Ectodermal cell (in vitro differentiated cells): ENCODE results near the gene BRD2.
"Not testable (repeated sequence)": the region's sequence is repeated elsewhere in the genome, so short reads cannot be mapped to it uniquely, and the experiment has no call there.

ENCODE experiments used
- H3K27ac ChIP-seq: 2 replicates; pipeline ENCODE4 v1.7.0; 2013; ENCODE audit warnings: mild to moderate bottlenecking, low read depth, low read length; ENCODE audit not compliant: insufficient read depth, poor library complexity, severe bottlenecking
- H3K27me3 ChIP-seq: 2 replicates; pipeline ENCODE4 v1.7.0; 2013; ENCODE audit warnings: mild to moderate bottlenecking, low read length; ENCODE audit not compliant: insufficient read depth, control insufficient read depth, poor library complexity, severe bottlenecking
- H3K36me3 ChIP-seq: one replicate; pipeline ENCODE4 v1.7.0; 2013; ENCODE audit warnings: low read length; ENCODE audit not compliant: control insufficient read depth, insufficient read depth
- H3K4me1 ChIP-seq: one replicate; pipeline ENCODE4 v1.7.0; 2013; ENCODE audit warnings: low read length; ENCODE audit not compliant: control insufficient read depth, insufficient read depth
- H3K4me3 ChIP-seq: 2 replicates; pipeline ENCODE4 v1.7.0; 2013; ENCODE audit warnings: low read depth, low read length, control low read depth; ENCODE audit not compliant: insufficient read depth
- H3K9me3 ChIP-seq: 2 replicates; pipeline ENCODE4 v1.7.0; 2013; ENCODE audit warnings: mild to moderate bottlenecking, low read length, moderate library complexity; ENCODE audit not compliant: control insufficient read depth
- WGBS, 2 experiments: methylation state at CpG; one replicate each; pipeline ENCODE4 v1.1.7; 2013; ENCODE audit warnings: missing lambda C conversion rate in 2 of 2; 5-methylcytosine and 5-hydroxymethylcytosine counted together

The BRD2 gene

GRCh38 chr6:32938494-32938893, 29.9 kb upstream of the BRD2 start:
- no peak overlapping the region for H3K27ac ChIP-seq
- no peaks in the 10 kb centered on the region for H3K9me3 ChIP-seq
- WGBS, 2 experiments: 82 to 85% methylated on average over 7 of the region's 7 CpGs
- H3K4me1 ChIP-seq: no peaks in the 10 kb centered on the region
- no peaks in the 10 kb centered on the region for H3K36me3 ChIP-seq
- H3K27me3 ChIP-seq: peaks cover 3% of the 10 kb centered on the region
- H3K4me3 ChIP-seq: no peak overlapping the region

GRCh38 chr6:32940656-32941213, 27.7 kb upstream of the BRD2 start, which contains the start of gene HLA-DMB:
Gene HLA-DMB (minus strand): TSS chr6:32941028. CDS start chr6:32940807, 221 bp downstream.
- no peak within 1 kb of the TSS for H3K4me3 ChIP-seq
- no peaks in the 10 kb centered on the region for H3K36me3 ChIP-seq
- H3K4me1 ChIP-seq: no peaks in the 10 kb centered on the region
- WGBS, 2 experiments: 74 to 76% methylated on average over 9 of the region's 9 CpGs
- H3K9me3 ChIP-seq: no peaks in the 10 kb centered on the region
- peaks cover 3% of the 10 kb centered on the region for H3K27me3 ChIP-seq
- no peak within 1 kb of the TSS for H3K27ac ChIP-seq

- H3K36me3 ChIP-seq: no peaks in the 10 kb centered on the region
- no peaks in the 10 kb centered on the region for H3K27me3 ChIP-seq
- no peak overlapping the region for H3K27ac ChIP-seq
- no peaks in the 10 kb centered on the region for H3K4me1 ChIP-seq
- no peaks in the 10 kb centered on the region for H3K9me3 ChIP-seq
- WGBS, 2 experiments: 89 to 90% methylated on average over 7 of the region's 7 CpGs
- no peak overlapping the region for H3K4me3 ChIP-seq
These were observed 27.1 kb upstream of the BRD2 start for GRCh38 chr6:32941214-32941768.

- not testable (repeated sequence) for H3K27ac ChIP-seq, H3K9me3 ChIP-seq, H3K27me3 ChIP-seq, H3K4me3 ChIP-seq, H3K4me1 ChIP-seq, H3K36me3 ChIP-seq
- 91 to 93% methylated on average over 8 to 9 of the region's 9 CpGs for WGBS, 2 experiments
These were observed 25.8 kb upstream of the BRD2 start for GRCh38 chr6:32942555-32943123.

GRCh38 chr6:32943864-32944649, 24.3 kb upstream of the BRD2 start:
- no peaks in the 10 kb centered on the region for H3K36me3 ChIP-seq
- no peaks in the 10 kb centered on the region for H3K27me3 ChIP-seq
- no peaks in the 10 kb centered on the region for H3K4me1 ChIP-seq
- no peak overlapping the region for H3K4me3 ChIP-seq
- H3K9me3 ChIP-seq: no peaks in the 10 kb centered on the region
- H3K27ac ChIP-seq: no peak overlapping the region
- 93 to 94% methylated on average over 4 of the region's 4 CpGs for WGBS, 2 experiments

GRCh38 chr6:32945108-32945760, 23.2 kb upstream of the BRD2 start:
- no peaks in the 10 kb centered on the region for H3K27me3 ChIP-seq
- H3K27ac ChIP-seq: no peak overlapping the region
- no peaks in the 10 kb centered on the region for H3K9me3 ChIP-seq
- 90 to 91% methylated on average over 9 of the region's 9 CpGs for whole genome bisulfite sequencing, 2 experiments
- H3K4me1 ChIP-seq: no peaks in the 10 kb centered on the region
- H3K4me3 ChIP-seq: no peak overlapping the region
- H3K36me3 ChIP-seq: no peaks in the 10 kb centered on the region

- no peak overlapping the region for H3K4me3 ChIP-seq
- no peaks in the 10 kb centered on the region for H3K4me1 ChIP-seq
- H3K27me3 ChIP-seq: no peaks in the 10 kb centered on the region
- H3K27ac ChIP-seq: no peak overlapping the region
- no peaks in the 10 kb centered on the region for H3K9me3 ChIP-seq
- no peaks in the 10 kb centered on the region for H3K36me3 ChIP-seq
These were observed 22.4 kb upstream of the BRD2 start for GRCh38 chr6:32945953-32946352.

GRCh38 chr6:32946893-32947292, 21.5 kb upstream of the BRD2 start:
- Histone ChIP-seq H3K27me3 (no peaks in the 10 kb centered on the region), H3K36me3 (no peaks in the 10 kb centered on the region), H3K4me1 (no peaks in the 10 kb centered on the region), H3K4me3 (no peak overlapping the region), H3K9me3 (no peaks in the 10 kb centered on the region), H3K27ac (no peak overlapping the region)

- H3K27me3 ChIP-seq: no peaks in the 10 kb centered on the region
- 72 to 75% methylated on average over 9 to 10 of the region's 11 CpGs for WGBS, 2 experiments
These were observed 20.6 kb upstream of the BRD2 start for GRCh38 chr6:32947552-32948465.

More at GRCh38 chr6:32947552-32948465, 20.6 kb upstream of the BRD2 start:
- Histone ChIP-seq H3K4me1 (no peaks in the 10 kb centered on the region), H3K9me3 (no peaks in the 10 kb centered on the region), H3K27ac (no peak overlapping the region), H3K4me3 (no peak overlapping the region), H3K36me3 (no peaks in the 10 kb centered on the region)
